HepG2 (cell line): ENCODE data around the gene CNPY1.

Experiments used
- ARNTL ChIP-seq: sonication (generic); formaldehyde crosslinking; IDR thresholded peaks from 2 replicates; pipeline ENCODE4 v1.4.0; 2020; ENCODE audit warnings: mild to moderate bottlenecking, missing genetic modification reagents
- CAMTA2 ChIP-seq: sonication (generic); formaldehyde crosslinking; IDR thresholded peaks from 2 replicates; pipeline ENCODE4 v1.4.0; 2020; ENCODE audit warnings: mild to moderate bottlenecking, missing genetic modification reagents, borderline replicate concordance
- DPF2 ChIP-seq: sonication (generic); formaldehyde crosslinking; IDR thresholded peaks from 2 replicates; pipeline ENCODE4 v1.4.0; 2020; ENCODE audit warnings: mild to moderate bottlenecking, low read depth, missing genetic modification reagents, borderline replicate concordance
- IRF2 ChIP-seq: IDR thresholded peaks from 2 replicates; pipeline ENCODE4 v1.6.1; 2018; ENCODE audit warnings: missing genetic modification reagents, missing compliant biosample characterization
- MIXL1 ChIP-seq: IDR thresholded peaks from 2 replicates; pipeline ENCODE4 v1.6.1; 2016
- PHB2 ChIP-seq: fragments of 450-650 bp; IDR thresholded peaks from 2 replicates; pipeline ENCODE4 v1.6.1; 2018; ENCODE audit not compliant: partially characterized antibody
- POLR2G ChIP-seq: fragments of 200-400 bp; formaldehyde crosslinking; IDR thresholded peaks from 2 replicates; pipeline ENCODE4 v1.6.1; 2018; ENCODE audit warnings: mild to moderate bottlenecking, low read depth, low read length, moderate library complexity
- TARDBP ChIP-seq: sonication (generic); formaldehyde crosslinking; IDR thresholded peaks from 2 replicates; pipeline ENCODE4 v1.8.0; 2022; ENCODE audit warnings: mild to moderate bottlenecking, missing genetic modification reagents
- ZNF510 ChIP-seq: sonication (generic); formaldehyde crosslinking; IDR thresholded peaks from 2 replicates; pipeline ENCODE4 v1.4.0; 2020; ENCODE audit warnings: low read depth, mild to moderate bottlenecking, missing genetic modification reagents
- ZNF616 ChIP-seq: sonication (generic); formaldehyde crosslinking; IDR thresholded peaks from 2 replicates; pipeline ENCODE4 v1.5.0; 2020; ENCODE audit warnings: low read depth, mild to moderate bottlenecking, missing genetic modification reagents
- TF ChIP-seq, protein P1 (sequence below): sonication (generic); formaldehyde crosslinking; IDR thresholded peaks from 2 replicates; pipeline ENCODE4 v1.5.0; 2020; ENCODE audit warnings: mild to moderate bottlenecking, missing genetic modification reagents, moderate library complexity

DNA sequence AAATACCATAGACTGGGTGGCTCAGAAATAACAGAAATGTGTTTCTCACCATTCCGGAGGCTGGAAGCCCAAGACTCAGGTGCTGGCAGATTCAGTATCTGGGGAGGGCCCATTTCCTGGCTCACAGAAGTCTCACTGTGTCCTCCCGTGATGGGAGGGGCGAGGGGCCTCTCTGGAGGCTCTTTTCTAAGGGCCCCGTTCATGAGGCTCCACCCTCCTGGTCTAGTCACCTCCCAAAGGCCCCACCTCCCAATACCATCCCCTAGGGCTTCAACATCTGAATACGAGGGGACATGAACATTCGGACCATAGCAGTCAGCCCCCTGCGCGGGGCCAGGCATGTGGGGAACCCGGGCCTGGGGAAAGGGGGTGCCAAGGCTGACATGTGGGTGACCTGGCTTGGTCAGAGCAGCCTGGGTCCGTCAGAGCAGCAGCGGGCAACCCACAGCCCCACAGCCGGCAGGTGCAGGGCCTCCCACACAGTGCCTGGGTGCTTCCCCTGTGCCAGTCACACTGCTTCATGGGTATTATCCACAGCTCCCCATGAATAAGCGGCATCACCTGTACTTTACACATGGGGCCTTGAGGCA lies 13.3 kb upstream of the CNPY1 start:
- no peak for TF ChIP-seq PHB2
- TF ChIP-seq DPF2 (CRISPR knock-in tag) = no peak
- TF ChIP-seq ARNTL (CRISPR knock-in tag) = no peak
- TF ChIP-seq, protein P1, sequence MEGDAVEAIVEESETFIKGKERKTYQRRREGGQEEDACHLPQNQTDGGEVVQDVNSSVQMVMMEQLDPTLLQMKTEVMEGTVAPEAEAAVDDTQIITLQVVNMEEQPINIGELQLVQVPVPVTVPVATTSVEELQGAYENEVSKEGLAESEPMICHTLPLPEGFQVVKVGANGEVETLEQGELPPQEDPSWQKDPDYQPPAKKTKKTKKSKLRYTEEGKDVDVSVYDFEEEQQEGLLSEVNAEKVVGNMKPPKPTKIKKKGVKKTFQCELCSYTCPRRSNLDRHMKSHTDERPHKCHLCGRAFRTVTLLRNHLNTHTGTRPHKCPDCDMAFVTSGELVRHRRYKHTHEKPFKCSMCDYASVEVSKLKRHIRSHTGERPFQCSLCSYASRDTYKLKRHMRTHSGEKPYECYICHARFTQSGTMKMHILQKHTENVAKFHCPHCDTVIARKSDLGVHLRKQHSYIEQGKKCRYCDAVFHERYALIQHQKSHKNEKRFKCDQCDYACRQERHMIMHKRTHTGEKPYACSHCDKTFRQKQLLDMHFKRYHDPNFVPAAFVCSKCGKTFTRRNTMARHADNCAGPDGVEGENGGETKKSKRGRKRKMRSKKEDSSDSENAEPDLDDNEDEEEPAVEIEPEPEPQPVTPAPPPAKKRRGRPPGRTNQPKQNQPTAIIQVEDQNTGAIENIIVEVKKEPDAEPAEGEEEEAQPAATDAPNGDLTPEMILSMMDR (CRISPR knock-in tag) = no peak
- TF ChIP-seq ZNF616 (CRISPR knock-in tag) = no peak
- no peak for TF ChIP-seq ZNF510
- TF ChIP-seq IRF2 = no peak
- no peak for TF ChIP-seq TARDBP
- no peak for TF ChIP-seq MIXL1
- no peak for TF ChIP-seq CAMTA2 (CRISPR knock-in tag)
- TF ChIP-seq POLR2G = no peak
